Stimulated activated CD4-positive, alpha-beta T cell treated with anti-CD3 and anti-CD28 coated beads, Interleukin-2, amount 100 ng/mL, for 24 hours (primary cell): ENCODE data around the gene CORO2A.
"Not testable (repeated sequence)": the region's sequence is repeated elsewhere in the genome, so short reads cannot be mapped to it uniquely, and the experiment has no call there.

Source experiments
- DNase-seq, 2 donors: peaks; one replicate each; pipeline ENCODE4 v3.0.0-alpha.2; 2020

The CORO2A gene

GRCh38 chr9:98134702-98135557 is 57.5 kb downstream of the CORO2A start:
- DNase-seq, result no peak

- no peak for DNase-seq
These were observed 59.4 kb downstream of the CORO2A start for GRCh38 chr9:98132806-98133631.

DNA sequence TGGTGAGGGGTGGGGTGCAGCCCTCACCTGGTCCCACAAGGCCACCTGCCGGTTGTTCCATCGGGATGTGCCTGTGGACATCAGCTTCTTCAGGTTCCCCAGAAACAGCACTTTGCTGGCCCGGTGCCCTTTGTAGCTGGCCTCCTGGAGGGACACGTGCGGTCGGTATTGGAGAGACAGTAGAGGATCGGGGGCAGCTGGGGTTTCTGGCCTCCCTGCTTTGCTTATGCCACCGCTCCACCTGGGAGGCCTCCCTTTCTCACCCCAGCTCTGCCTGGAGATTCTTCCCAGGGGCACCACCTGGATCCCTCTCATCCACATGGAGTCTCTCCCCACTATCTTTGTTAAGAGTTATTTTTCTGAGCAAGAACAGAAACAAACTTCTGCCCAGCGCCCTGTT is 60.3 kb downstream of the CORO2A start:
- DNase-seq, result no peak

DNA sequence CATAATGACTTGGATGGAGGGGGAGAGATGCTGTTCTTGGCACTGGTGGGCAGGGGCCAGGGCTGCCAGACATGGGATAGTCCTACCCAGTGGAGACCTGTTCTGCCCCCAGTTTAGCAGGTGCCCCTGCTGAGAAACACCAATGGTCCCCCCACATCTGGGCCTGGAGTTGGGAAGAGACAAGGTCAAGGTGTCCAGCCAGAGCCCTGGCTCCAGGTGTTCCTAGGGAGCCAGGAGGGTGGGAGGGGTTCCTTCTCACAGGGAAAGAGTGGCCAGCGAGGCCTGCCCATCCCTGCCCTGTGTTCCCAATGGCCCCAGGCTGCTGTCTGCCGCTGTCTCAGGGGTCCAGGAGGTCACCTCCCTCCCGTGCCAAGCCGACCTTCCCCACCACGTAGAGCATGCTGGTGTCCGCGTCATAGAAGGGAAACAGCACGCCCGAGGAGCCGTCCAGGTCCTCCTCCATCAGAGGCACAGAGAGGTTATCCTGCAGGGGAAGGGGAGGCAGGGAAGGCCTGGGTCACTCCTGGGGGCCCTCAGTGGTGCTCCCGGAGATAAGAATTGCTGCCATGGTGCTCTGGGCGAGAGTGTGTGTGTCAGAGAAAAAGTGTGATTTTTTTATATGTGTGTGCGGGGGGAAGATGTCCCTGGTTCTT is 61.7 kb downstream of the CORO2A start:
- no peak for DNase-seq

DNA sequence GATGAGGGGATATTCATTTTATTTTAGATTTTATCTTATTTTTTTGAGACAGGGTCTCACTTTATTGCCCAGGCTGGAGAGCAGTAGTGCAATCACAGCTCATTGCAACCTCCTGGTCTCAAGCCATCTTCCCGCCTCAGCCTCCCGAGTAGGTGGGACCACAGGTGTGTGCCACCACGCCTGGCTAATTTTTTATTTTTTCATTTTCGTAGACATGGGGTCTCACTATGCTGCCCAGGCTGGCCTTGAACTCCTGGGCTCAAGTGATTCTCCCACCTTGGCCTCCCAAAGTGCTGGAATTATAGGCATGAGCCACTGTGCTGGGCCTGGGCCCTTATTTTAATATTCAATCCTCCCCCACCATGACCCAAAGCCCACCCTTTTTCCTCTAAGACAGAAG is 62.4 kb downstream of the CORO2A start:
- not testable (repeated sequence) for DNase-seq

- DNase-seq, result no peak
These were observed 63.0 kb downstream of the CORO2A start for GRCh38 chr9:98129451-98129881.

DNA sequence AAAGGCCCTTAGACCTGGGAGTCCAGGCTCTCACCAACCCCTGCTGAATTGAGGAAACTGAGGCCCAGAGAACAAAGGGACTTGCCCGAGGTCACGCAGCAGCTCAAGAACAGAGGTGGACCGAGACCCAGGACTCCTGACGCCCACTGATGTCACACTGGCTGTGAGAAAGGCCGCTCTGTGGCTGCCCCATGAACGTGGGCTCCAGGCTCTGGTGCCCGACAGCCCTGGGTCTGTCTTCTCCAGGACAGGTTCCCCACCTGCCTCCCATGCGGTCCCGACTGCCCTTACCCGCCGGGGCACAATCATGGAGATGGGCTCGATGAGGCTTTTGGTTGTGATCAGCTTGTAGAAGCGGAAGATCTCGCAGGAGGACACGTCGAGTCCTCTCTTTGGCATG is 64.1 kb downstream of the CORO2A start:
- DNase-seq, result no peak

DNA sequence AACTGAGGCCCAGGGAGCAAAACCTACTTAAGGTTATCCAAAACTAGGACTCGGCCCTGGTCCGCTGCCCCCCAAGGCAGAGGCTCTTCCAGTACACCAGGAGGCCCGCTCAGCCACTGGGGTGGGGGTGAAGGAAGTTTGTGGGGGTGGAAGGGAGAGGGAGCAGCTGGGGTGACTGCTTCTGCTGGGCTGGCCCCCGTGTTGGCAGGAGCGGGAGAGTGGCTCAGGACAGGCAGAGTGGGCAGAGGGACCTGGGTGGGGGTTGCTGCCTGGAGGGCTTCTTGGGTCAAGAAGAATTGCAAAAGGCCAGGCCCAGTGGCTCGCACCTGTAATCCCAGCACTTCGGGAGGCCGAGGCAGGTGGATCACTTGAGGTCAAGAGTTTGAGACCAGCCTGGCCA is 65.2 kb downstream of the CORO2A start:
- DNase-seq, result no peak

DNA sequence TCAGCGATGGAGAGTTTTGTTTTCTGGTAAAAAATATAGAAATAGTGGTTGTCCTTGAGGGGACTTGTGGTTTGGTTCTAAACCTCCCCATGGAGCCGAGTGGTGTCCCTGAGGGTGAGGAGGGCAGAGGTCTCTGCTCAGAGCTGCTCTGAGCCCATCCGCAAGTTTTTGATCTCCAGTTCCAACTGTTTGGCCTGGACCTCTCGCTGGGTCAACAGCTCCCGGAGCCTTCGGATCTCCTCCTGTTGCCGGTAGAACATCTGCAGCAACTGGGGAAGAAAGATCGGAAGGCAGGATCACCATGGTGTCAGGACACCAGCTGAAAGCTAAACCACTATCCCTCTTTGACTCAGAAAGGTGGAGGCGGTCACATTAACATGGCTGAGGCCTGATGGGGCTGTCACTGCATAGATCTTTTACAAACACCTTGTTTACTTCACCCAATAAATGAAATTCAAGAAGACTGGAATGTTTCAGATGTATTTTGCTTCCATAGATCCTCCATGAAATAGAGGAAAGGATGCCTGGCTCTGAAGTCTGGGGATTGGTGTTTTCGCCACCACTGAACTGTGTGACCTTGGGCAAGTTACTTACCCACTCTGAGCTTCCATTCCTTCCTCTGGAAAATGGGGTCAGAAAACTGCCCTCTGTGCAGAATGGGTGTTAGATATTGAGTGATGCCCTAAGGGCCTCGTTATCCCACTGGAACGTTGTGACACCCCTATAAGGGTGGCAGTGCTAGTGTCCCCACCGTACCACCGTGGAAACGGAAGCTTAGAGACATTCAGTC is 67.6 kb downstream of the CORO2A start:
- DNase-seq, result no peak

- DNase-seq, result not testable (repeated sequence)
These were observed 68.3 kb downstream of the CORO2A start for GRCh38 chr9:98124091-98124490.

- DNase-seq, result no peak
These were observed 71.4 kb downstream of the CORO2A start for GRCh38 chr9:98121058-98121457.

GRCh38 chr9:98120476-98120875 is 72.0 kb downstream of the CORO2A start:
- no peak for DNase-seq

DNA sequence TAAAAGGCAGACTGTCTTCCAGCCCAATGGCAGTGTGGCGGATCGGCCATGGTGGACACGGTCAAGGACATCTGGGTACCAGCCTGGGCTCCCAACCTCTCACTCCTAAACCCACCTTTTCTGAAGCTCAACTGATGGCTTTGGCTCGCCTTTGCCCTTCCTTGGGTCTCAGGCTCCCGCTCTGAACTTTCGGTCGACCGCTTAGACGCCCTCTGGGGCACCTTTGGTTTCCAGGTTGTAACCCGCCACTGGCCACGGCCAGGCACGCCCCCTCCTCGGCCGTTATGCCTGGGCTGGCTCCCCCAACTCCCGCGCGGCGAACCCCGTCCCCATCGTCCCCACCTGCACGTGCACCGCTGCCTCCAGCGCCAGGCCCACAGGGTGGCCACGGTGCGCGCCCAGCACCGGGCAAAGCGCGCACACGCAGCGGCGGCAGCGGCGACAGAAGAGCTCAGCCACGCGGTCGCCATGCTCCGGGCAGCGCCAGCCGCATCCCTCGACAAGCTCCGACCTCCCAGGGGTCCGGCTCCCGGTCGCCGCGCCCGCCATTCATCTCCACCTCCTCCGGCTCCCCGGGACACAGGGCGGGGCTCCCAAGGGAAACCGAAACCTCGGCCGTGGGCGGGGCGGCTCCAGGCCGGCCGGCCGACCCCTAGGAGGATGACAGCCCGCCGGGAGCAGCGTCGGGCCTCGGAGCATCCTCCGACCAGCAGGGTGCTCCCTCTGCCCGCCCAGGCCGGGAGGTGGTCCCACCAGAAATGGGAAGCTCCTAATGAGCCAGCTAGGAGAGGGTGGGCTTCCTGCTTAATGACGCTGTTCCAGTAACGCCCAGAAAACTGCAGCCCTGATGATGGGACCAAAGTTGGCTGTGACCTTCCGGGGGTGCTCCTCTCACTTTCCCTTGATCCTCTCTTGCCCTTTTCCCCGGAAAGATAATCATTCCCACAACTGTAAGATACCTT is 73.5 kb downstream of the CORO2A start, which contains the start of gene TRIM14:
TSS of gene TRIM14 (minus strand) at position 583 of the 962 bp plus-strand sequence. CDS start at position 549, 34 bp downstream.
- DNase-seq, result peak; percentile 65 to 76

DNA sequence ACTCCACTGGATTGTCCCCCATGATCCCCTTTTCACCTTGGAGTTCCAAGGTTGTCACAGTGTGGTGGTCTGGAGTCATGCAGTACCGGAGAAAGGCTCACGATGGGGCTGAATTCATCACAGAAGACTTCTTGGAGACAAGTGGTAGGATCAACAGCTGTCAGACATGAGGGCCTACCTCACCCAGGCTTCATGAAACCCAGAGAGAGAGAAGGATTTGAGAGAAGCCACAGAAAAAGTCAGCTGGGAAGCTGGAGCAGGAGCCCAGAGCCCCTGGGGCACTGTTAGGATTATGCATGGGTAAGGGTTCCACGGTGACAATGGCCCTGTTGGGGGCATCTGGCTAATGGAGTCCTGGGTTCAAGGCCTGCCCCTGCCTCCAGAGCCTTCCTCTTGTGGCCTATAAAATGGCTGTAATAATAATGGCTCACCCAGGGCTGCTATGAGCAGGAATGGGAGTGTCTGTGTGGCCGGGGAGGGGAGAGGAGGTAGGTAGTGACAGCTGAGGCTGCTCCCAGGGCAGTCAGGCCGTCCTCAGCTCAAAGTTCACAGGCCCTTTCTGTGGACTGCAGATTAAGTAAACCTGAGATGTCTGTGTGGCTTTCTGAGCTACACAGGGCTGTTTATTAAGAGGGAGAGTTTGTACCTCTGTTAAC is 74.3 kb downstream of the CORO2A start:
- peak; percentile 36 to 49 for DNase-seq

DNA sequence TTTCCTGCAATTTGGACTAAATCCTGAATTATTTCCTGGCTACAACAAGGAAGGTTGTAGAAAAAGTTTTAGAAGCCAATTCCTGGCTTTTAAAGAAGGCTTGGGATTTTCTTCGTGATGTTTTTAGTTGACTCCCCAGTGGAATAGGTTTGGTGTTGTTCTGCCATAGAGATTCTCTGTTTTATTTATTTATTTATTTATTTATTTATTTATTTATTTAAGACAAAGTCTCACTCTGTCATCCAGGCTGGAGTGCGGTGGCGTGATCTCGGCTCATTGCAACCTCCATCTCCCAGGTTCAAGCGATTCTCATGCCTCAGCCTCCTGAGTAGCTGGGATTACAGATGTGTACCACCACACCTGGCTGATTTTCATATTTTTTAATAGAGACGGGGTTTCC is 75.3 kb downstream of the CORO2A start:
- DNase-seq, result not testable (repeated sequence)

- no peak for DNase-seq
These were observed 83.4 kb downstream of the CORO2A start for GRCh38 chr9:98109052-98109451.

DNA sequence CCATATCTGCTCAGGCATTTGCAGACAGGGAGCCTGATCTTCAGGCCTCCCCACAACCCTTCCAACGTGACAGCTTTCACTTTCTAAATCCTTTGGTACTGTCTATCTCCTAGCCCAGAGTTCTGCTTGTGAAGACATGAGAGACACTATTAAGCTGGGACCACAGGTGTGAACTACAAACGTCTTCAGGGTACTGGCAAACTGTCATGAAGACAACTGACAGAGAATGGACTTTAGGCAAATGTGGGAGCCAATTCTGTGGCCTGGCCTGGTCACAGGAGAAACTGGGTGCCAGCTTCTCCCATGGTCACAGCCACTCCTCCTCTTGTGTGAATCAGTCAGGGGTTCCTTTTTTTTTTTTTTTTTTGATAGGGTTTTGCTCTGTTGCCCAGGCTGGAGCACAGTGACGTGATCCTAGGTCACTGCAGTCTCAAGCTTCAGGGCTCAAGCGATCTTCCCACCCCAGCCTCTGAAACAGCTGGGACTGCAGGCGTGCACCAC is 83.9 kb downstream of the CORO2A start:
- no peak for DNase-seq

DNA sequence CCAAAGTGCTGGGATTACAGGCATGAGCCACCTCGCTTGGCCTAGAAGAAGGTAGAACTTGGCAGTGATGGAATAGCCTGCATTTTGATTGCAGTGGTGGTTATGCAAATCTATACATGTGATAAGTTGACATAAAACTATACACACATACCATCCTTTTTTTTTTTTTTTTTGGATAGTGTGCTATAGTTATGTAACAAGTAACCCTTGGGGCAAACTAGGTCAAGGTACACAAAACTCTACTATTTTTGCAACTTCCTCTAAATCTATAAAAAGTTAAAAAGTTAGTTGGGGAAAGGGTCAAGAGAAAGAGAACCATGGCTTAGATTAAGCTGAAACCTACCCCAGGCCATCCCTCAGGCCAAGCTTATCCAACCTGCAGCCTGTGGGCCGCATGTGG is 84.5 kb downstream of the CORO2A start:
- no peak for DNase-seq

- DNase-seq, result no peak
These were observed 87.4 kb downstream of the CORO2A start for GRCh38 chr9:98105006-98105405.

- DNase-seq, result no peak
These were observed 88.0 kb downstream of the CORO2A start for GRCh38 chr9:98104445-98104881.
